ENCODE results near the gene AANAT. TPM values are rescaled to one million over a fixed set of nuclear protein-coding genes. Genes with fewer than 3 reads are reported as not detected.
A peak's percentile ranks its signal among the peaks of the same experiment; 100 is the strongest.

The AANAT gene
- total RNA-seq, 1 experiment from 2014 or later = not detected

- TF ChIP-seq REST (IDR thresholded peaks at IDR 0.05; ENCODE audit: low read depth) (no peak), EZH2 (IDR thresholded peaks at IDR 0.05) (no peak), CBX3 (IDR thresholded peaks at IDR 0.05; ENCODE audit: low read depth) (no peak), JUND (IDR thresholded peaks at IDR 0.05) (no peak), EGR1 (IDR thresholded peaks at IDR 0.05; ENCODE audit: low read depth) (no peak), ATF3 (IDR thresholded peaks at IDR 0.05) (no peak)
These were observed 19.3 kb upstream of the AANAT start (continued) for GRCh38 chr17:76447931-76448652.

- H3K27me3 ChIP-seq (ENCODE audit: insufficient read depth, low read length) = no peaks in the 10 kb centered on the region
- POLR2A ChIA-PET = interaction anchor here (1.0 to 1.2 kb wide), 2 partner anchors 36 to 38 kb away, joined by 3 read pairs; no protein-coding TSS in a partner anchor
- no peak overlapping the region for H2AFZ ChIP-seq (ENCODE audit: low read depth, low read length, poor library complexity, severe bottlenecking)
- intact Hi-C loops (cut with micrococcal nuclease) = no loop called here
- no peak overlapping the region for H3K9ac ChIP-seq (ENCODE audit: low read length)
- BruUV-seq (replicated peaks) = no TSS peak
- H4K20me1 ChIP-seq (ENCODE audit: insufficient read depth) = peaks cover 44% of the 10 kb centered on the region; the same call in 1 of the 2 replicates
- no peaks in the 10 kb centered on the region for H3K9me2 ChIP-seq (ENCODE audit: insufficient read depth)
- H3K4me3 ChIP-seq (replicated peaks in 1 of 2; ENCODE audit: low read depth in 1 of 2, low read length in 2 of 2) = no peak overlapping the region
- ATAC-seq (no peak), DNase-seq (ENCODE audit: low read depth, low spot score) (no peak)
- peak overlapping the region; percentile 80; the same call in 1 of the 2 replicates for H3K4me2 ChIP-seq (ENCODE audit: low read length)
- CTCF ChIA-PET = no interaction called here
- H3K4me1 ChIP-seq (ENCODE audit: control insufficient read depth in 1 of 2, insufficient read depth in 2 of 2, low read length in 2 of 2) = peaks cover 53 to 78% of the 10 kb centered on the region in 2 experiments
- H3K79me2 ChIP-seq (ENCODE audit: insufficient read depth, low read length) = peaks cover 88% of the 10 kb centered on the region
- peaks cover 0 to 6% of the 10 kb centered on the region in 2 experiments; a peak in 1 of 4 replicates for H3K36me3 ChIP-seq (ENCODE audit: control insufficient read depth in 1 of 2, insufficient read depth in 2 of 2, low read length in 2 of 2)
- RAD21 ChIA-PET (ENCODE audit: low non-redundant PET in 1 of 2, low total read pairs in 2 of 2, uncharacterized antibody in 2 of 2, unreplicated experiment in 2 of 2) = interaction anchor here in 1 of 2 experiments (0.6 kb wide), 1 partner anchor 39 kb away, joined by 5 read pairs; no protein-coding TSS in a partner anchor
- H3K9me3 ChIP-seq (ENCODE audit: control insufficient read depth in 1 of 2, insufficient read depth in 1 of 2, low read depth in 1 of 2, low read length in 2 of 2) = no peaks in the 10 kb centered on the region
- TF ChIP-seq FOSL1 (IDR thresholded peaks at IDR 0.05; ENCODE audit: low read depth) (no peak), POLR2AphosphoS5 (IDR thresholded peaks at IDR 0.05; ENCODE audit: low read depth, low read length) (no peak), EZH2phosphoT487 (IDR thresholded peaks at IDR 0.05; ENCODE audit: borderline replicate concordance) (no peak), SP1 (IDR thresholded peaks at IDR 0.05; ENCODE audit: low read depth) (no peak), ZBTB33 (IDR thresholded peaks at IDR 0.05; ENCODE audit: extremely low read depth, insufficient replicate concordance, low read length) (no peak), EZH2 (IDR thresholded peaks at IDR 0.05) (no peak), POLR2A (IDR thresholded peaks at IDR 0.05; ENCODE audit: borderline replicate concordance, extremely low read depth, insufficient read depth, insufficient read length) (no peak), SRF (IDR thresholded peaks at IDR 0.05; ENCODE audit: low read depth) (no peak), ZFX (IDR thresholded peaks at IDR 0.05) (no peak), RAD21 (IDR thresholded peaks at IDR 0.05; ENCODE audit: low read depth) (no peak), ELF1 (IDR thresholded peaks at IDR 0.05; ENCODE audit: borderline replicate concordance, low read depth) (no peak)
- H3K27ac ChIP-seq (ENCODE audit: low read depth, low read length) = no peak overlapping the region
These were observed 18.3 kb upstream of the AANAT start for GRCh38 chr17:76449126-76449525.
